Gastroesophageal sphincter (tissue), 4 donors: ENCODE results near the gene GNG14. TPM values are rescaled to one million over a fixed set of nuclear protein-coding genes. Genes with fewer than 3 reads are reported as not detected.

Experiments used
- ATAC-seq: fragments of 150-250 bp; one replicate; pipeline ENCODE4 v1.9.1; 2016; ENCODE audit warnings: mild to moderate bottlenecking, moderate library complexity
- H3K27ac ChIP-seq, 4 donors: fragments of 200-600 bp; sonication (generic) in 3 of 4; 1 replicate in 3 of 4; 2 replicates in 1 of 4; pipeline ENCODE4 v1.5.1; 2016 to 2019
- H3K27me3 ChIP-seq: fragments of 200-600 bp; sonication (generic); one replicate; pipeline ENCODE4 v1.5.1; 2019
- H3K36me3 ChIP-seq, 2 donors: fragments of 200-600 bp; sonication (generic); one replicate each; pipeline ENCODE4 v1.5.1; 2019; ENCODE audit warnings: control low read depth in 1 of 2
- H3K4me1 ChIP-seq, 3 donors: fragments of 200-600 bp; sonication (generic); 1 replicate in 2 of 3; 2 replicates in 1 of 3; pipeline ENCODE4 v1.5.1; 2016 to 2019; ENCODE audit warnings: control low read depth in 2 of 3
- H3K4me3 ChIP-seq, 2 donors: fragments of 200-600 bp; sonication (generic); one replicate each; pipeline ENCODE4 v1.5.1; 2019; ENCODE audit warnings: mild to moderate bottlenecking in 1 of 2, moderate library complexity in 1 of 2
- H3K9me3 ChIP-seq, 3 donors: fragments of 200-600 bp; sonication (generic); one replicate each; pipeline ENCODE4 v1.5.1; 2017 to 2019; ENCODE audit warnings: control low read depth in 2 of 3
- CTCF ChIP-seq, 4 experiments: fragments of 200-600 bp in 2 of 4; fragments of 450-650 bp in 2 of 4; sonication (generic) in 1 of 4; IDR thresholded peaks; one replicate each; pipeline ENCODE4 v1.5.1; 2017 to 2019; ENCODE audit warnings: antibody characterized with exemption in 4 of 4, mild to moderate bottlenecking in 2 of 4, moderate library complexity in 2 of 4
- EP300 ChIP-seq: sonication (generic); formaldehyde crosslinking; IDR thresholded peaks from one replicate; pipeline ENCODE4 v1.6.1; 2017; ENCODE audit warnings: antibody characterized with exemption, mild to moderate bottlenecking
- POLR2A ChIP-seq, 2 donors: fragments of 450-650 bp; IDR thresholded peaks; one replicate each; pipeline ENCODE4 v1.6.1; 2017; ENCODE audit warnings: antibody characterized with exemption in 2 of 2, mild to moderate bottlenecking in 2 of 2, moderate library complexity in 1 of 2
- POLR2AphosphoS5 ChIP-seq: sonication (generic); formaldehyde crosslinking; IDR thresholded peaks from one replicate; pipeline ENCODE4 v1.6.1; 2017; ENCODE audit warnings: antibody characterized with exemption
- WGBS, 2 donors: methylation state at CpG; one replicate each; pipeline ENCODE4 v1.1.5; 2018; ENCODE audit warnings: low coverage in 1 of 2; 5-methylcytosine and 5-hydroxymethylcytosine counted together
- total RNA-seq, 4 donors: library from RNA; depleted of rRNA; stranded (reverse); fragments of >200 nt; gene quantifications; one replicate each; pipeline ENCODE4 v1.1.0, GENCODE V29; 2016

GNG14 gene
- total RNA-seq, 4 donors from 2014 or later, result not detected

- TF ChIP-seq POLR2AphosphoS5, result no peak
- no peak for TF ChIP-seq POLR2A (IDR thresholded peaks at IDR 0.05)
- no peak for TF ChIP-seq EP300
- TF ChIP-seq CTCF (IDR thresholded peaks at IDR 0.05), result no peak
- Histone ChIP-seq H3K27ac (no peak overlapping the region), H3K27me3 (no peaks in the 10 kb centered on the region), H3K4me3 (no peak overlapping the region), H3K36me3 (peaks cover 0 to 44% of the 10 kb centered on the region in 2 donors), H3K9me3 (no peaks in the 10 kb centered on the region), H3K4me1 (peaks cover 0 to 38% (median 17%) of the 10 kb centered on the region in 3 donors)
- WGBS, 2 donors, result 83 to 96% methylated on average over 1 to 2 of the region's 2 CpGs
- no peak for ATAC-seq
These were observed 39.2 kb downstream of the GNG14 start for GRCh38 chr19:12726988-12727316.

- ATAC-seq, result no peak
- Histone ChIP-seq H3K9me3 (no peaks in the 10 kb centered on the region), H3K4me3 (no peak overlapping the region), H3K36me3 (peaks cover 0 to 44% of the 10 kb centered on the region in 2 donors), H3K27me3 (no peaks in the 10 kb centered on the region), H3K27ac (no peak overlapping the region), H3K4me1 (peaks cover 0 to 45% (median 25%) of the 10 kb centered on the region in 3 donors)
- WGBS, 2 donors, result no CpG with 5 or more reads among the region's 9 CpGs
- TF ChIP-seq POLR2AphosphoS5 (no peak), EP300 (no peak), CTCF (IDR thresholded peaks at IDR 0.05) (no peak), POLR2A (IDR thresholded peaks at IDR 0.05) (no peak)
These were observed 40.1 kb downstream of the GNG14 start for GRCh38 chr19:12727745-12728433.

- no peaks in the 10 kb centered on the region for H3K9me3 ChIP-seq
- 69 to 71% methylated on average over 1 to 2 of the region's 3 CpGs for WGBS, 2 donors
- no peak overlapping the region for H3K27ac ChIP-seq
- H3K4me3 ChIP-seq, result no peak overlapping the region
- peaks cover 0 to 44% of the 10 kb centered on the region in 2 donors for H3K36me3 ChIP-seq
- H3K27me3 ChIP-seq, result no peaks in the 10 kb centered on the region
- no peak for ATAC-seq
- TF ChIP-seq EP300 (no peak), CTCF (IDR thresholded peaks at IDR 0.05) (no peak), POLR2A (IDR thresholded peaks at IDR 0.05) (no peak), POLR2AphosphoS5 (no peak)
- peaks cover 4 to 43% (median 25%) of the 10 kb centered on the region in 3 donors for H3K4me1 ChIP-seq
These were observed 42.3 kb downstream of the GNG14 start for GRCh38 chr19:12730064-12730463.

GRCh38 chr19:12731337-12731736 lies 43.5 kb downstream of the GNG14 start:
- TF ChIP-seq POLR2AphosphoS5 (no peak), CTCF (IDR thresholded peaks at IDR 0.05) (no peak), POLR2A (IDR thresholded peaks at IDR 0.05) (no peak), EP300 (no peak)

More at GRCh38 chr19:12731337-12731736, 43.5 kb downstream of the GNG14 start:
- Histone ChIP-seq H3K27ac (no peak overlapping the region), H3K4me1 (peaks cover 4 to 50% (median 26%) of the 10 kb centered on the region in 3 donors), H3K4me3 (no peak overlapping the region), H3K36me3 (peaks cover 0 to 44% of the 10 kb centered on the region in 2 donors), H3K27me3 (no peaks in the 10 kb centered on the region), H3K9me3 (no peaks in the 10 kb centered on the region)
- no peak for ATAC-seq
- 69 to 84% methylated on average over 2 to 5 of the region's 24 CpGs for WGBS, 2 donors
